ENCODE data around the gene DDR2.
A peak's percentile ranks its signal among the peaks of the same experiment; 100 is the strongest.

DDR2 gene

GRCh38 chr1:162663086-162663485 is 30.8 kb downstream of the DDR2 start:
- peak; percentile 16; the same call in 1 of the 2 replicates for TF ChIP-seq TOX (CRISPR knock-in tag; IDR thresholded peaks at IDR 0.05; ENCODE audit: borderline replicate concordance)
- TF ChIP-seq ZNF70 (CRISPR knock-in tag; IDR thresholded peaks at IDR 0.05): no peak
- no peak for TF ChIP-seq SNAI2 (CRISPR knock-in tag; IDR thresholded peaks at IDR 0.05)
- ATAC-seq: peak; percentile 67

GRCh38 chr1:162663589-162664106 is 31.4 kb downstream of the DDR2 start:
- TF ChIP-seq ZNF70 (CRISPR knock-in tag; IDR thresholded peaks at IDR 0.05): no peak
- peak; percentile 29; the same call in 1 of the 2 replicates for TF ChIP-seq PATZ1 (CRISPR knock-in tag; IDR thresholded peaks at IDR 0.05; ENCODE audit: borderline replicate concordance)
- TF ChIP-seq RARB (CRISPR knock-in tag; IDR thresholded peaks at IDR 0.05): peak; percentile 53; the same call in 1 of the 2 replicates
- TF ChIP-seq ZNF8 (CRISPR knock-in tag; IDR thresholded peaks at IDR 0.05): no peak
- peak; percentile 38; the same call in 1 of the 2 replicates for TF ChIP-seq ZFP3 (CRISPR knock-in tag; IDR thresholded peaks at IDR 0.05)
- TF ChIP-seq OSR1 (CRISPR knock-in tag; IDR thresholded peaks at IDR 0.05): 0 out of 2 replicates have a peak, but pooled peaks have one; percentile 27
- TF ChIP-seq CREB5 (CRISPR knock-in tag; IDR thresholded peaks at IDR 0.05; ENCODE audit: low read depth): no peak
- ATAC-seq: peak; percentile 92

- TF ChIP-seq CSRNP3 (CRISPR knock-in tag; IDR thresholded peaks at IDR 0.05) (no peak), POU6F1 (CRISPR knock-in tag; IDR thresholded peaks at IDR 0.05; ENCODE audit: borderline replicate concordance, low read depth) (no peak), ZNF8 (CRISPR knock-in tag; IDR thresholded peaks at IDR 0.05) (no peak), ZFP3 (CRISPR knock-in tag; IDR thresholded peaks at IDR 0.05) (no peak), RARB (CRISPR knock-in tag; IDR thresholded peaks at IDR 0.05) (no peak), PPARA (CRISPR knock-in tag; IDR thresholded peaks at IDR 0.05; ENCODE audit: borderline replicate concordance) (no peak), CSDC2 (CRISPR knock-in tag; IDR thresholded peaks at IDR 0.05) (no peak), BACH2 (CRISPR knock-in tag; IDR thresholded peaks at IDR 0.05; ENCODE audit: borderline replicate concordance) (no peak), ZFP30 (CRISPR knock-in tag; IDR thresholded peaks at IDR 0.05) (no peak), ESRRG (CRISPR knock-in tag; IDR thresholded peaks at IDR 0.05) (no peak), ZNF565 (CRISPR knock-in tag; conservative IDR thresholded peaks at IDR 0.05; ENCODE audit: low read depth) (no peak), GLIS3 (CRISPR knock-in tag; IDR thresholded peaks at IDR 0.05) (no peak), ISL1 (CRISPR knock-in tag; IDR thresholded peaks at IDR 0.05) (no peak), ZC3H10 (CRISPR knock-in tag; IDR thresholded peaks at IDR 0.05) (no peak)
- ATAC-seq: peak; percentile 34
These were observed 33.9 kb downstream of the DDR2 start for GRCh38 chr1:162666006-162666645.

GRCh38 chr1:162667381-162668080 is 35.3 kb downstream of the DDR2 start:
- ATAC-seq: no peak
- TF ChIP-seq ZFP3 (CRISPR knock-in tag; IDR thresholded peaks at IDR 0.05) (no peak), ZC3H10 (CRISPR knock-in tag; IDR thresholded peaks at IDR 0.05) (no peak), ZNF70 (CRISPR knock-in tag; IDR thresholded peaks at IDR 0.05) (no peak), CSDC2 (CRISPR knock-in tag; IDR thresholded peaks at IDR 0.05) (no peak), POU6F1 (CRISPR knock-in tag; IDR thresholded peaks at IDR 0.05; ENCODE audit: borderline replicate concordance, low read depth) (no peak), OSR1 (CRISPR knock-in tag; IDR thresholded peaks at IDR 0.05) (no peak)

All from SK-N-SH treated with all-trans-retinoic acid at 6 μM for 48 hours (cell line).